GM12891 (cell line): ENCODE results near the gene ZNF841.
"Not testable (repeated sequence)": the region's sequence is repeated elsewhere in the genome, so short reads cannot be mapped to it uniquely, and the experiment has no call there.

ENCODE experiments used
- DNase-seq: peaks from one replicate; pipeline ENCODE4 v3.0.0; 2011; ENCODE audit warnings: low spot score; ENCODE audit not compliant: insufficient read length
- FAIRE-seq: peaks from 2 replicates; lab custom pipeline; 2011; peaks lifted over from hg19 to GRCh38; lab: Jason Lieb, UNC
- PAX5 ChIP-seq: IDR thresholded peaks from 2 replicates; pipeline ENCODE4 v1.6.1; 2011; ENCODE audit warnings: low read length, moderate library complexity, mild to moderate bottlenecking; ENCODE audit not compliant: insufficient read depth, severe bottlenecking
- POLR2A ChIP-seq: IDR thresholded peaks from 2 replicates; pipeline ENCODE4 v1.6.1; 2011; ENCODE audit warnings: low read depth, low read length, control low read depth
- POLR2AphosphoS5 ChIP-seq: IDR thresholded peaks from 2 replicates; pipeline ENCODE4 v1.6.1; 2011; ENCODE audit warnings: low read depth, low read length, control low read depth
- POU2F2 ChIP-seq: IDR thresholded peaks from 2 replicates; pipeline ENCODE4 v1.6.1; 2011; ENCODE audit warnings: low read depth, mild to moderate bottlenecking, control low read depth, low read length, moderate library complexity
- SPI1 ChIP-seq: IDR thresholded peaks from 2 replicates; pipeline ENCODE4 v1.6.1; 2011; ENCODE audit warnings: low read depth, low read length, control low read depth
- TAF1 ChIP-seq: IDR thresholded peaks from 2 replicates; pipeline ENCODE4 v1.6.1; 2011; ENCODE audit warnings: low read depth, low read length, control low read depth

The ZNF841 gene

GRCh38 chr19:52028027-52028779, 67.4 kb downstream of the ZNF841 start, which contains the start of gene ZNF614:
TSS of gene ZNF614 (minus strand) at chr19:52028379. CDS start at chr19:52025745, 2,634 bp downstream.
- DNase-seq (peak; percentile 77), FAIRE-seq (peak; percentile 90)
- TF ChIP-seq POLR2A, result peak; percentile 96
- peak; percentile 87 for TF ChIP-seq POU2F2
- TF ChIP-seq POLR2AphosphoS5, result peak; percentile 96
- peak; percentile 84 for TF ChIP-seq TAF1
- TF ChIP-seq PAX5, result no peak
- TF ChIP-seq SPI1, result peak; percentile 30; the same call in 1 of the 2 replicates

- not testable (repeated sequence) for DNase-seq
- FAIRE-seq, result peak; percentile 5
Observed at GRCh38 chr19:52026255-52026990, 69.1 kb downstream of the ZNF841 start.

GRCh38 chr19:52024478-52024877, 71.1 kb downstream of the ZNF841 start:
- FAIRE-seq, DNase-seq: not testable (repeated sequence)

- FAIRE-seq (no peak), DNase-seq (no peak)
- TF ChIP-seq POLR2AphosphoS5 (no peak), SPI1 (no peak), PAX5 (no peak), TAF1 (no peak), POU2F2 (no peak), POLR2A (no peak)
Observed at GRCh38 chr19:52022193-52022592, 73.4 kb downstream of the ZNF841 start.

GRCh38 chr19:52020506-52020905, 75.1 kb downstream of the ZNF841 start:
- TF ChIP-seq POU2F2 (no peak), PAX5 (no peak), POLR2A (no peak), POLR2AphosphoS5 (no peak), TAF1 (no peak), SPI1 (no peak)
- FAIRE-seq (no peak), DNase-seq (no peak)
